Spinal cord (tissue), 10 donors: Measurements from ENCODE around the gene ALKBH4. TPM values are rescaled to one million over a fixed set of nuclear protein-coding genes. Genes with fewer than 3 reads are reported as not detected.

Experiments used
- DNase-seq, 6 donors: peaks; one replicate each; pipeline versions ENCODE4 v3.0.0 to v3.0.0-alpha.2; 2013 to 2015; ENCODE audit warnings: low spot score in 6 of 6, low read depth in 4 of 6
- H3K27ac ChIP-seq: one replicate; pipeline ENCODE4 v1.5.1; 2013; ENCODE audit warnings: low read depth, low read length, control low read depth
- H3K27me3 ChIP-seq: one replicate; pipeline ENCODE4 v1.6.1; 2013; ENCODE audit warnings: low read length; ENCODE audit not compliant: control insufficient read depth, insufficient read depth
- H3K36me3 ChIP-seq: one replicate; pipeline ENCODE4 v1.6.1; 2013; ENCODE audit warnings: low read length; ENCODE audit not compliant: control insufficient read depth, insufficient read depth
- H3K4me1 ChIP-seq: one replicate; pipeline ENCODE4 v1.6.1; 2013; ENCODE audit warnings: low read length; ENCODE audit not compliant: control insufficient read depth, insufficient read depth
- H3K4me3 ChIP-seq: one replicate; pipeline ENCODE4 v1.5.1; 2013; ENCODE audit warnings: low read depth, low read length, control low read depth
- H3K9me3 ChIP-seq: one replicate; pipeline ENCODE4 v1.6.1; 2013; ENCODE audit warnings: low read length; ENCODE audit not compliant: control insufficient read depth, insufficient read depth
- WGBS: methylation state at CpG from one replicate; pipeline ENCODE4 v1.1.5; 2013; ENCODE audit warnings: missing lambda C conversion rate; ENCODE audit not compliant: insufficient coverage; 5-methylcytosine and 5-hydroxymethylcytosine counted together
- polyA plus RNA-seq, 2 donors: library from polyadenylated mRNA; unstranded; fragments of 120-200 nt; gene quantifications; one replicate each; pipeline ENCODE4 v1.2.1, GENCODE V29; 2013; ENCODE audit not compliant: insufficient read length in 2 of 2
- total RNA-seq, 2 donors: library from RNA; depleted of rRNA in 1 of 2; stranded (reverse); fragments of 120-200 nt in 1 of 2; fragments of >200 nt in 1 of 2; gene quantifications; one replicate each; pipeline versions ENCODE4 v1.2.3 to v1.2.4, GENCODE V29; 2013 to 2014
- donor health status: healthy.

The ALKBH4 gene
- total and polyA plus RNA-seq, 4 donors: 9.6 to 20.5 (median 18.7) TPM

DNA sequence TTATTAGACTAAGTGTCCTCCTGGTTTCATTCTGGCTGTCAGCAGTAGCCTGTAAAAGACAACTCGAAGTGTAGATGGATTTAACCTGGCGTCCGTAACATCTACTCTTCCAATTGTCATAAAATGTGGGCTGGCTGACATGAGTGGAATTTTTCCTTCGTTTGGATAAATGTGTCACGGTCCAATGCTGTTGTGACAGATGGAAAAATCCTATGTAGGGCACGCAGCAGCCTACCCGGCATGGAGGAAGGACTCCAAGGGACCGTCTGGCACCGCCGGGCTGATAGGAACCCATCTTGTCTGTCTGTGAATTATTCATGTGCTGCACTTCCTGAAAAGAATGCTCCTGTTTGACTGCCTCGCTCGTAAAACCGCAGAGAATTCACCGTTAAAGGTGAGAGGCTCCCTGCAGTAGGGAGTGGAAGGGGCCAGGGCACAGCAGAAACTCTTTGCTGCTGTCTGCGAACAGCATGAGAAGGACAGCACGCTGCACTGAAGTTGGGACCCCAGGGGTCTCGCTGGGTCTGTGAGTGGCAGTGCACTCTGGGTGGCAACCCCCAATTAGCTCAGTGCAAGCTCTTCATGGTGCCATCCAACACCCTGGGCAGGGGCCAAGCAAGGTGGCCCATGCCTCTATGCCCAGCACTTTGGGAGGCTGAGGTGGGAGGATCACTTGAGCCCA is 32.9 kb downstream of the ALKBH4 start:
- peak in 2 of 6 donors; percentile 79 to 82 for DNase-seq
- peak overlapping the region; percentile 40 for H3K27ac ChIP-seq
- no peak overlapping the region for H3K4me3 ChIP-seq
- H3K9me3 ChIP-seq: no peaks in the 10 kb centered on the region
- WGBS: 31% methylated on average over 17 of the region's 17 CpGs
- H3K36me3 ChIP-seq: peaks cover 29% of the 10 kb centered on the region
- no peaks in the 10 kb centered on the region for H3K27me3 ChIP-seq
- H3K4me1 ChIP-seq: peaks cover 43% of the 10 kb centered on the region

DNA sequence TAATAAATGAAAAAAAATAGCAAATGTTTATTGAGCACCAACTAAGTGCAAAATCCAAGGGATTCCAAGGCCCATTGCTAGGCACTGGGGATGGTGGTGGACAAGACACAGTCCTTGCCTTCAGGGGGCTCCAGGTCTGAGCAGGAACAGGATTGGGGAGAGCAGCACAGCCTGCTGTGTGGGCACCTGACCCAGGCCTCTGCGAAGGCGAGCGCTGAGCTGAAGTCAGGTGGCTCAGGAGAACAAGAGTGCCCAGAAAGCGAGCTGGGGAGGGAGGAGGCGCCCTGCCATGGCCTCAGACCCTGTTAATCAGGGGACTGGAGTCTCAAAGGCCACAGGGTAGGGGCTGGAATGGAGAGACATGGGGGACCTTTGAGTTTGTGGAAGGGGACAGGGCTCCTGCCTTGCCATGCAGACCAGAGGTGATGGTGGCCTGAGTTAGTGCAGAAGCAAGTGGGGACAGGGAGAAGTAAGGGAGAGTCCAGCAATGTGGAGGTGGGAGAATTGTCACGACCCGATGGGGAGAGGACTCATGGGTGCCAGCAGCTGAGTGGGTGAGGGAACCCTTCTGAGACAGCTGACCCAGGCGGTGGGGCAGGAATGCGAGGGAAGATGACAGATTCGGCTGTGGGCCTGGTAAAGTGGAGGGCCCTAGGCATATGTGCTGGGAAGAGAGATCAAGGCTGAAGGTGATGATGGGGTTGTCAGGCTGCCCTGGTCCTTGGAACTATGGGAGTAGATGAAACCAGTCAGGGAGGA is 35.3 kb downstream of the ALKBH4 start:
- Histone ChIP-seq H3K4me3 (no peak overlapping the region), H3K9me3 (no peaks in the 10 kb centered on the region), H3K27ac (no peak overlapping the region), H3K27me3 (no peaks in the 10 kb centered on the region), H3K4me1 (peaks cover 31% of the 10 kb centered on the region), H3K36me3 (peaks cover 46% of the 10 kb centered on the region)
- 97% methylated on average over 10 of the region's 10 CpGs for WGBS
- no peak for DNase-seq

- H3K9me3 ChIP-seq: no peaks in the 10 kb centered on the region
- H3K36me3 ChIP-seq: peaks cover 67% of the 10 kb centered on the region
- H3K27ac ChIP-seq: no peak overlapping the region
- H3K4me3 ChIP-seq: no peak overlapping the region
- no peaks in the 10 kb centered on the region for H3K27me3 ChIP-seq
- peaks cover 16% of the 10 kb centered on the region for H3K4me1 ChIP-seq
- DNase-seq: no peak
- WGBS: no CpG with 5 or more reads among the region's 5 CpGs
Measured at GRCh38 chr7:102427019-102427405, 37.7 kb downstream of the ALKBH4 start.

DNA sequence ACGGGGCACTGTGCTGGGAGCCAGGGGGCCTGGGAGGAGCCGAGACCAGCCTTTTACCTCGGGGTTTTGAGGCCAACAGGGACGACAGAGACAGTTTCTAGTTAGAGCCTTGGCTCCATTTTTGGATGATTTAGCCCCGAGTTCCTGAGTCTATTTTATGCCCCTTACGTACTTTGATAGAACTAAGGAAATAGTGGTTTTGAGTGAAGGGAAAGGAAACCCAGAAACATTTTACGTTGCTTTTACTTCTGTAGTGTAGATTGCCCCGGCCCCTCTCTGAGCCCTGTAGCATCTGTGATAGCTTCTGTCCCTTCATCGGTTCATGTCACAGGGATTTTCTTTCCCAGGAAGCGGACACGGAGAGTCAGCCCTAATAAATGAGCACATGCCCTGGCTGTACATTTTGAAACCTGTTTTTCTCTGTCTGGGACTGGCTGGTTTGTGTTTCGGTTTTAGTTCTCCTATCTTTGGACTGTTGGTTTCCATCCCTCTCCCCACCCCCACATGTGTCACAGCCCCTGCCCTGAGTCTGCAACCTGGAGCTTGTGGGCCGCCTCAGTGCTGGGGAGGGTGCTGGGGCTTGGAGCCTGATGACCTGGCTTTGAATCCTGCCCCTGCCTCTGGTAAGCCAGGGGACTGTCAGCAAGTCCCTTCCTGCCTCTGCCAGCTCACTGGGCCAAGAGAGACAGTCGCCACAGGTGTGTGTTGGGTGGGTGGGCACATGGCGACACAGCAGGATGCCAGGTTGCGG is 38.2 kb downstream of the ALKBH4 start:
- Histone ChIP-seq H3K27me3 (no peaks in the 10 kb centered on the region), H3K36me3 (peaks cover 70% of the 10 kb centered on the region), H3K4me1 (peaks cover 11% of the 10 kb centered on the region), H3K4me3 (no peak overlapping the region), H3K9me3 (no peaks in the 10 kb centered on the region), H3K27ac (no peak overlapping the region)
- 94% methylated on average over 12 of the region's 16 CpGs for WGBS
- DNase-seq: no peak

DNA sequence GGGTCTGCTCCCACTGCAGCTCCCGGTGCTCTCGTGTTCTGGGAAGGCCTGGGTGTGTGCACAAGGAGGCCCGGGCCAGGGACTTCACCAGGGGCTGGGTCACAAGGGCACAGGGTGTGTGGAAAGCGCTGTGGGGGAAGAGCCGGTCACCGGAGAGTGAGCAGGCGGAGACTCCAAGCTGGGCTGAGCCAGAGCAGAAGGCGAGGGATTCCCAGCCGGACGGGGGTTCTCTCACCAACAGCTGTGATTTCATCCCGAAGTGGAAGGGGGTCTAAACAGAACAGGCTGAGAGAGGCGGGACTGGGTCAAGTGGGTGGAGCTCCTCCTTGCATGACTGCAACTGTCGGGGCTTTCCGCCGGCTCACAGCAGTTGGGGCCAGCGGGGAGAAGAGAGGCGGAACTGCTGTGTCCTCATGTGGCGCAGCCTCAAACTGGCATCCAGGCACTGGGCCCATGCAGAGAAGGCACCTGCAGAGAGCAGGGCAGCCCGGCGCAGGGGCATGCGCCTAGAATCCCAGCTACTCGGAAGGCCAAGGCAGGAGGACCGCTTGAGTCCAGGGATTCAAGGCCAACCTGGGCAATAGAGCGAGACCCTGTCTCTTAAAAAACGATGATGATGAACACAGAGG is 38.9 kb downstream of the ALKBH4 start:
- DNase-seq: no peak
- Histone ChIP-seq H3K9me3 (no peaks in the 10 kb centered on the region), H3K4me3 (no peak overlapping the region), H3K27ac (no peak overlapping the region), H3K4me1 (peaks cover 11% of the 10 kb centered on the region), H3K36me3 (peaks cover 76% of the 10 kb centered on the region), H3K27me3 (no peaks in the 10 kb centered on the region)
- WGBS: 74% methylated on average over 25 of the region's 25 CpGs

- Histone ChIP-seq H3K36me3 (peaks cover 82% of the 10 kb centered on the region), H3K4me1 (peaks cover 11% of the 10 kb centered on the region), H3K27ac (no peak overlapping the region), H3K27me3 (no peaks in the 10 kb centered on the region), H3K4me3 (no peak overlapping the region), H3K9me3 (no peaks in the 10 kb centered on the region)
- WGBS: 89% methylated on average over 12 of the region's 13 CpGs
- no peak for DNase-seq
Measured at GRCh38 chr7:102424787-102425218, 39.9 kb downstream of the ALKBH4 start.

DNA sequence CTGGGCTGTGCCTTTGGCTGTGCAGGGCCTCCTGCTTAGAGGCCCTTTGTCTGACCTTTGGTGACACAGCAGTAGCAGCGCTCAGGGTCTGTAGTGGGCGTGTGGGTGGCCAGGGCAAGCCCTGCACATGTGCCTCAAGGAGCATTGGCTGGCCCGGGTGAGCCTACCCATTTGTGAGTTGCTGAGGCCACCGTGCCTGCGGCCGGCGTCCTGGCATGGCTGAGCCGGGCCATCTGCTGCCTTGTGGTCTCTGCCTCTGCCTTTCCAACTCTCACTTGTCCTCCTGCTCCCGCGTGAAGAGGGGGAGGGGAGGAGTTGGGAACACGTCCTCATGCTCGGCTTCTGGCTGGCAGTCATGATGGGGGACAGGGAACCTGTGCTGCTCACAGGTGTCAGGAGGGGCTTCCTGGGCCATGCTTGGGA is 40.5 kb downstream of the ALKBH4 start:
- Histone ChIP-seq H3K4me3 (no peak overlapping the region), H3K27me3 (no peaks in the 10 kb centered on the region), H3K9me3 (no peaks in the 10 kb centered on the region), H3K27ac (no peak overlapping the region), H3K4me1 (peaks cover 11% of the 10 kb centered on the region), H3K36me3 (peaks cover 82% of the 10 kb centered on the region)
- no peak for DNase-seq
- 60% methylated on average over 10 of the region's 12 CpGs for WGBS

GRCh38 chr7:102421706-102422240 is 42.9 kb downstream of the ALKBH4 start:
- H3K4me3 ChIP-seq: no peak overlapping the region
- no peaks in the 10 kb centered on the region for H3K9me3 ChIP-seq
- H3K27ac ChIP-seq: no peak overlapping the region
- WGBS: 100% methylated on average over 1 of the region's 10 CpGs
- DNase-seq: no peak
- peaks cover 11% of the 10 kb centered on the region for H3K4me1 ChIP-seq
- peaks cover 86% of the 10 kb centered on the region for H3K36me3 ChIP-seq
- H3K27me3 ChIP-seq: no peaks in the 10 kb centered on the region

DNA sequence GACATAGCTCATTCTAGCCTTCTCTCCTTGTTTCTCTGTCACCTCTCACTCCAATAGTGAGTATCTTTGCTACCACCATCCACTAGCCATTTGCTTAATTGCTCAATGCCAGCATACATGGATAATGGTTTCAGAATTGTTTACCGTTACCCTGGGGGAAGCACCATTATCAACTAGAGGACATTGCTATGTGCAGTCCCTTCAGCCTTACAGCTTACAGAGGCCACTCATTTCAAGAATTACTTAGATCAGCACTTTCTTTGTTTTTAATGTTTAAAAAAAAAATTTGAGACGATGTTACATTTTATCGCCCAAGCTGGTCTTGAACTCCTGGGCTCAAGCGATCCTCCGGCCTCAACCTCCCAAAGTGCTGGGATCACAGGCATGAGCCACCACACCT is 46.1 kb downstream of the ALKBH4 start:
- Histone ChIP-seq H3K4me3 (no peak overlapping the region), H3K4me1 (no peaks in the 10 kb centered on the region), H3K27me3 (no peaks in the 10 kb centered on the region), H3K27ac (no peak overlapping the region), H3K36me3 (peaks cover 79% of the 10 kb centered on the region), H3K9me3 (no peaks in the 10 kb centered on the region)
- DNase-seq: no peak
- WGBS: 100% methylated on average over 3 of the region's 5 CpGs
